ENCODE data around the gene FRMD8. TPM values are rescaled to one million over a fixed set of nuclear protein-coding genes. Genes with fewer than 3 reads are reported as not detected.
"Not testable (repeated sequence)": the region's sequence is repeated elsewhere in the genome, so short reads cannot be mapped to it uniquely, and the experiment has no call there.

FRMD8 gene
- total RNA-seq, 4 donors from 2014 or later = 44.1 to 88.7 (median 81.0) TPM

- Histone ChIP-seq H3K4me1 (peaks cover 0 to 45% (median 17%) of the 10 kb centered on the region in 3 donors), H3K27ac (peak overlapping the region; percentile 53 to 100 (median 70)), H3K4me3 (no peak overlapping the region), H3K27me3 (no peaks in the 10 kb centered on the region), H3K36me3 (peaks cover 0 to 45% (median 7%) of the 10 kb centered on the region in 3 donors), H3K9me3 (no peaks in the 10 kb centered on the region)
- intact Hi-C loops (cut with DNase I) = no loop called here
- TF ChIP-seq POLR2A (IDR thresholded peaks at IDR 0.05) (no peak), CTCF (IDR thresholded peaks at IDR 0.05) (no peak)
- WGBS, 2 donors = 93% methylated on average over 2 of the region's 2 CpGs; no CpG with 5 or more reads in 1 of the 2 donors
- no peak for DNase-seq
These were observed 61.6 kb downstream of the FRMD8 start for GRCh38 chr11:65448074-65448417.

GRCh38 chr11:65448418-65449105, 62.1 kb downstream of the FRMD8 start:
- Histone ChIP-seq H3K4me1 (peaks cover 0 to 45% (median 14%) of the 10 kb centered on the region in 3 donors), H3K27ac (peak overlapping the region; percentile 53 to 100 (median 70)), H3K9me3 (no peaks in the 10 kb centered on the region), H3K27me3 (no peaks in the 10 kb centered on the region), H3K36me3 (peaks cover 0 to 39% (median 4%) of the 10 kb centered on the region in 3 donors), H3K4me3 (no peak overlapping the region)
- intact Hi-C loops (cut with DNase I) = no loop called here
- 54 to 88% methylated on average over 2 to 3 of the region's 3 CpGs for WGBS, 2 donors
- DNase-seq = no peak
- peak in 2 of 4 donors; percentile 15 to 23 for TF ChIP-seq POLR2A (IDR thresholded peaks at IDR 0.05)
- TF ChIP-seq CTCF (IDR thresholded peaks at IDR 0.05) = no peak

- WGBS, 2 donors = no CpG with 5 or more reads among the region's 30 CpGs
- H3K4me3 ChIP-seq; H3K27ac ChIP-seq; H3K9me3 ChIP-seq; DNase-seq; intact Hi-C loops (cut with DNase I); H3K27me3 ChIP-seq: not testable (repeated sequence)
- peaks cover 0 to 12% (median 0%) of the 10 kb centered on the region in 3 donors for H3K36me3 ChIP-seq
- peaks cover 7 to 44% (median 22%) of the 10 kb centered on the region in 3 donors for H3K4me1 ChIP-seq
These were observed 64.9 kb downstream of the FRMD8 start for GRCh38 chr11:65451301-65451700.

GRCh38 chr11:65452259-65452658, 65.8 kb downstream of the FRMD8 start:
- WGBS, 2 donors = 70 to 73% methylated on average over 1 of the region's 3 CpGs
- Histone ChIP-seq H3K4me1 (peaks cover 7 to 39% (median 22%) of the 10 kb centered on the region in 3 donors), H3K27ac (peak overlapping the region; percentile 85 to 92 (median 90))
- DNase-seq; H3K9me3 ChIP-seq; intact Hi-C loops (cut with DNase I); H3K27me3 ChIP-seq; H3K4me3 ChIP-seq; H3K36me3 ChIP-seq: not testable (repeated sequence)

GRCh38 chr11:65452806-65453490, 66.5 kb downstream of the FRMD8 start:
- H3K9me3 ChIP-seq = no peaks in the 10 kb centered on the region
- no peaks in the 10 kb centered on the region for H3K36me3 ChIP-seq
- peak overlapping the region; percentile 85 to 92 (median 90) for H3K27ac ChIP-seq
- TF ChIP-seq CTCF (IDR thresholded peaks at IDR 0.05) = no peak
- no peak for TF ChIP-seq POLR2A (IDR thresholded peaks at IDR 0.05)
- H3K4me1 ChIP-seq = peaks cover 7 to 39% (median 22%) of the 10 kb centered on the region in 3 donors
- 19 to 39% methylated on average over 8 of the region's 8 CpGs for WGBS, 2 donors
- H3K27me3 ChIP-seq = no peaks in the 10 kb centered on the region
- no peak for DNase-seq
- H3K4me3 ChIP-seq = no peak overlapping the region
- intact Hi-C loops (cut with DNase I) = no loop called here

- H3K4me3 ChIP-seq = peak overlapping the region; percentile 40 to 71 (median 52)
- intact Hi-C loops (cut with DNase I) = no loop called here
- no peaks in the 10 kb centered on the region for H3K36me3 ChIP-seq
- no peaks in the 10 kb centered on the region for H3K27me3 ChIP-seq
- no peak for DNase-seq
- peaks cover 7 to 39% (median 22%) of the 10 kb centered on the region in 3 donors for H3K4me1 ChIP-seq
- TF ChIP-seq CTCF (IDR thresholded peaks at IDR 0.05) (no peak), POLR2A (IDR thresholded peaks at IDR 0.05) (no peak)
- H3K27ac ChIP-seq = peak overlapping the region; percentile 85 to 93 (median 92)
- H3K9me3 ChIP-seq = no peaks in the 10 kb centered on the region
- WGBS, 2 donors = 30 to 41% methylated on average over 7 to 10 of the region's 10 CpGs
These were observed 67.9 kb downstream of the FRMD8 start for GRCh38 chr11:65454311-65454695.
